PFSK-1 (cell line): ENCODE measurements around the gene PSORS1C2.

Source experiments
- POLR2AphosphoS5 ChIP-seq: IDR thresholded peaks from 2 replicates; pipeline ENCODE4 v1.6.1; 2012; ENCODE audit warnings: low read depth, mild to moderate bottlenecking, control low read depth, low read length, moderate library complexity
- REST ChIP-seq, 2 experiments: IDR thresholded peaks; 2 replicates each; pipeline versions ENCODE4 v1.6.1 to v1.8.0; 2011 to 2012; ENCODE audit warnings: low read depth in 2 of 2, low read length in 2 of 2, control low read depth in 1 of 2, inconsistent platforms in 1 of 2, mild to moderate bottlenecking in 1 of 2, moderate library complexity in 1 of 2; ENCODE audit not compliant: insufficient read depth in 1 of 2
- SIN3A ChIP-seq: IDR thresholded peaks from 2 replicates; pipeline ENCODE4 v1.6.1; 2012; ENCODE audit warnings: mild to moderate bottlenecking, low read length, moderate library complexity, borderline replicate concordance; ENCODE audit not compliant: insufficient read depth

GRCh38 chr6:31158140-31158862 lies 19.4 kb upstream of the PSORS1C2 start, which contains the start of gene TCF19:
- TF ChIP-seq POLR2AphosphoS5 (peak; percentile 70), REST (IDR thresholded peaks at IDR 0.05; ENCODE audit: insufficient read depth in 1 of 2, low read depth in 2 of 2, low read length in 2 of 2) (no peak), SIN3A (peak; percentile 80)
